Measurements from ENCODE around the gene ABTB2.

- TF ChIP-seq CTCF (IDR thresholded peaks at IDR 0.05; ENCODE audit: insufficient read depth, low read length) (no peak), GABPA (IDR thresholded peaks at IDR 0.05; ENCODE audit: low read depth) (no peak)
These were observed 80.6 kb downstream of the ABTB2 start for GRCh38 chr11:34277171-34277570.
